LNCAP (cell line): ENCODE data around the gene PLA2G2C.

ENCODE experiments used
- TF ChIP-seq, protein P1 (sequence below): fragments of 450-650 bp; IDR thresholded peaks from 2 replicates; pipeline ENCODE4 v1.5.1; 2017; ENCODE audit warnings: mild to moderate bottlenecking

PLA2G2C gene

DNA sequence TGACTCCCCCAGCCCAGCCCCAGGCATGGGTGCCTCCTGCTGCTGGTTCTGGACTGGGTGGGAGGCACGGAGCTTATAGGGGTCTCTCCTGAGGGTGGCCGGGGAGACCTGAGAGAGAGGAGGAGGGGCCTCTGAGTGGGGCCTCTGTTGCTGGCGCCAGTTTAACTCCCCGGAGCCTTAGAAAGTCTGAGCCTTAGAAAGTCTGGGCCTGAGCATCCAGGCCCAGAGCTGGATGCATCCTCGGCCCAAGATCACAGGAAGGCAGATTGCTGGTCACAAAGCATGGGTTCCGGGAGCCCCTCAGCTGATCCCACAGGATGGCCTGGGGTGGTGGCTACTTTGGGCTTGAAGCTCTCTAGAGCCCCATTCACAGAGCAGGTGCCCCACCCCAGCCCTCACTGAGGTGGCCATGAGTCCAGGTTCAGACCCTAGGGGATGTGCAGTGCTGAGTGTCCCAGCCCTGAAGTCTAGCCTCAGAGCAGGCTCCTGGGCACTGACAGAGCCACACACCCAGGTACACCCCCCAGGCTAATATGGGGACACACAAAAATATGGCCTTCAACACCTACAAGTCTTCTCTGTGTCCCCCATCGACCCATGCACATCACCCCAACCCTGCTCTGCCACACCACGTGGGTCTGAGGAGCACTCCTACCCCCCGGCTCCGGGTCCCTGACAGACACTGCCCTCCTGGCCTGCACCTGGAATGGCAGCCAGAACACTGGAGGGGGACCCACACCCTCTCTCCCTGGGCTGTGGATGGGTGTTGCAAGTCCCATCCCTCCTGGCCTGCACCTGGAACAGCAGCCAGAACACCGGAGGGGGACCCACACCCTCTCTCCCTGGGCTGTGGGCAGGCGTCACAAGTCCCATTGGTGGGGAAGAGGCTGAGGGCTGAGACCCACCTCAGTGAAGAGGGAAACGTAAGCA lies 37.5 kb downstream of the PLA2G2C start:
- TF ChIP-seq, protein P1, sequence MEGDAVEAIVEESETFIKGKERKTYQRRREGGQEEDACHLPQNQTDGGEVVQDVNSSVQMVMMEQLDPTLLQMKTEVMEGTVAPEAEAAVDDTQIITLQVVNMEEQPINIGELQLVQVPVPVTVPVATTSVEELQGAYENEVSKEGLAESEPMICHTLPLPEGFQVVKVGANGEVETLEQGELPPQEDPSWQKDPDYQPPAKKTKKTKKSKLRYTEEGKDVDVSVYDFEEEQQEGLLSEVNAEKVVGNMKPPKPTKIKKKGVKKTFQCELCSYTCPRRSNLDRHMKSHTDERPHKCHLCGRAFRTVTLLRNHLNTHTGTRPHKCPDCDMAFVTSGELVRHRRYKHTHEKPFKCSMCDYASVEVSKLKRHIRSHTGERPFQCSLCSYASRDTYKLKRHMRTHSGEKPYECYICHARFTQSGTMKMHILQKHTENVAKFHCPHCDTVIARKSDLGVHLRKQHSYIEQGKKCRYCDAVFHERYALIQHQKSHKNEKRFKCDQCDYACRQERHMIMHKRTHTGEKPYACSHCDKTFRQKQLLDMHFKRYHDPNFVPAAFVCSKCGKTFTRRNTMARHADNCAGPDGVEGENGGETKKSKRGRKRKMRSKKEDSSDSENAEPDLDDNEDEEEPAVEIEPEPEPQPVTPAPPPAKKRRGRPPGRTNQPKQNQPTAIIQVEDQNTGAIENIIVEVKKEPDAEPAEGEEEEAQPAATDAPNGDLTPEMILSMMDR = no peak

DNA sequence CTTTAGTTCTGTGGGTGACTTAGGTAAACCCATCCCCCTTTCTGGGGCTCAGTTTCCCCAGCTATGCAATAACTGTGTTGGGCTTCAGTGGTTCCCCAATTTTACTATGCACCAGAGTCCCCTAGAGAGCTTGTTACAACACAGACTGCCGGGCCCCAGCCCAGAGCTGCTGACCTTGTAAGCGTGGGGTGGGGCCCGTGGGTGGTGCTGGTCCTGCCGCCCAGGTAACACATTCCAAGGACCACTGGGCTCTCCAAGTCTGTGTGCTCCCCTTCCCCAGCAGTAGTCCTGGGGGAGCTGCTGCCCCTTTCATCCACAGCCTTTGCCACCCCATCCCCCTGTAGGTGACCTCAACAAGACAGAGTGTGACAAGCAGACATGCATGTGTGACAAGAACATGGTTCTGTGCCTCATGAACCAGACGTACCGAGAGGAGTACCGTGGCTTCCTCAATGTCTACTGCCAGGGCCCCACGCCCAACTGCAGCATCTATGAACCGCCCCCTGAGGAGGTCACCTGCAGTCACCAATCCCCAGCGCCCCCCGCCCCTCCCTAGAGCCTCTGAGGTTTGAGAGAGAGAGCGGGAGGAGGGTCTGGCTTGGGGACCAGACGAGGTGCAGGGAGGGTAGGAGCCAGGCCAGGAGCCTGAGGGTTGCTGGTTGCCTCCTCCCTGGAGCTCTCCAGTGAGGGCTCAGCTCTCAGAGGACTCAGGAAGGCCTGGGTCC lies 38.3 kb downstream of the PLA2G2C start:
- TF ChIP-seq, protein P1 = no peak

DNA sequence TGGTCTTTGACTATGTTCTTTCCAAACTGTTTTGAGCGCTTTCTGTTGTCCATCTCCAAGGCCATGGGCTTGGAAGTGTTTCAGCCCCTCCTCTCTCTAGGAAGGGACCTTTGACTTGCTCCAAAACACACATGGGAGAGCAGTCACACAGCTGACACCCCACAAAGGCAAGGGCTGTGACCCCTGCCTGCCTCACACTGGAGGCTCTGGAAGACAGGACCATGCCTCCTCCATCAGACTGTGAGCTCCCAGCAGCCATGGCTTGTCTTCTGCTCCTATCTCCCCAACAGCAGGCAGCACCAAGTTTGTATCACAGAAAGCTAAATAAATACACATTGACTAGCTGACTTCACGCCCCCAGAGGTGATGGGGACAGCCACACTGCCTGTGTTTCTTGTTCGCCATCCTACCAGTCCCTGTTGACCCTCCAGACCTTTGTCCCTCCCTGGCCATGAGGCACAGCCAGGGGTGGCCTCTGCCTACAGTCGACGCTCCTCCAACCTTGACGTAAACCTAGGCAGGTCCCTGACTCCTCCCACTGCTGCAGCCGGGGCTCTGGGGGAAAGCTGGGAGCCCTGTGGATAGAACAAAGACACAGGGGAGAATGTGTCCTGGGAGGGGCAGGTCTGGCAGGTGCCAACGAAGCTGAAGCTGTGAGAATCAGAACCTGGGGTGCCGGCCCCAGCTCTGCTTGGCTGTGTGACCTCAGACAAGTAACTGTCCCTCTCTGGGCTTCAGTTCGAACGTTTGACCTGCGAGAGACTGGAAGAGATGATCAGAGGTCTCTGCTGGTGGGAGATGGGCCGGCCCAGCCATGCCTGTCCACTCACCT lies 42.4 kb downstream of the PLA2G2C start:
- TF ChIP-seq, protein P1 = no peak

DNA sequence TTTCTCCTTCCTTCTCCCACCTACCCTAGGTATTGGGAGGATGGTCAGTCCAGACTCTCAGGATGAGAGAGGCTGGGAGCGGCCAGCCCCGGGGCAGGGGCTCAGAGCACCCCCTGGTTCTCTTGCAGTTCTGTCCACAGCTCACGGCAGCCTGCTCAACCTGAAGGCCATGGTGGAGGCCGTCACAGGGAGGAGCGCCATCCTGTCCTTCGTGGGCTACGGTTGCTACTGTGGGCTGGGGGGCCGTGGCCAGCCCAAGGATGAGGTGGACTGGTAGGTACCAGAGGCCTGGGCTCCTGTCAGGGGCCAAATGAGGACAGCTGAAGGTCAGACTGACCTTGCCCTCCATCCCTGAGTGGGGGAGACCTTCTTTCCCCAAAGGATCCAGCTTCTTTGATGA lies 43.0 kb downstream of the PLA2G2C start:
- TF ChIP-seq, protein P1 = no peak

DNA sequence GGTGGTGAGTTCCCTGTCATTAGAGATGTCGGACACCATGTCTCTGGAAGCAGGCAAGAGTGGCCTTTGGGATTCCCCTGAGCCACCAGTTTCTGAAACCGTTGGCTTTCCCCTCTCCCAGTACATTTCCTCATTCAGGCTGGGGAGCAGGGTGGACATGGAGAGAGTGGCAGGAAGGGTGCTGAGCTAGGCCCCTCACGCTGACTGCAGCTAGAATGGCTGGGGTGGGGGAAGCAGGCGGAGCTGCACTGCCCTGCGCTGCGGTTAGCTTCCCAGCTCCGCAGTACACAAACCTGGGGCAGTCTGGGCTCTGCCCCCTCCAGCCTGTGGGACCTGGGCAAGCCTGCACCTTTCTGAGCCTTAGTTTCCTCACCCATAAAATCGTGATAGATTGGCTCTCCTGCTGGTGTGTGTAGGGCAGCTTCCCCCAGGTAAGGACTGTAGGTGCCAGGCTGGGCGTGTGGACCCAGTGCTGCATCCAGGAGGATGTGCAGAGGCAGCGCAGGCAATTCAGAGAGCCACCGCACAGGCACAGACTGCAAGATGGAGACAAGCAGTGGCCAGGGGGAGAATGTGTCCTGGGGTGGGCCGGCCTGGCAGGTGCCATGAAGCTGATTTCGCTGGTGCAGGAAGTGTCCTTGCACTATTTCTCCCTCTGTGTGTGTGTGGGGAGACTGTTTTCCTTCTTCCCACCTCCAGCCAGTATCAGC lies 44.2 kb downstream of the PLA2G2C start:
- TF ChIP-seq, protein P1 = no peak

DNA sequence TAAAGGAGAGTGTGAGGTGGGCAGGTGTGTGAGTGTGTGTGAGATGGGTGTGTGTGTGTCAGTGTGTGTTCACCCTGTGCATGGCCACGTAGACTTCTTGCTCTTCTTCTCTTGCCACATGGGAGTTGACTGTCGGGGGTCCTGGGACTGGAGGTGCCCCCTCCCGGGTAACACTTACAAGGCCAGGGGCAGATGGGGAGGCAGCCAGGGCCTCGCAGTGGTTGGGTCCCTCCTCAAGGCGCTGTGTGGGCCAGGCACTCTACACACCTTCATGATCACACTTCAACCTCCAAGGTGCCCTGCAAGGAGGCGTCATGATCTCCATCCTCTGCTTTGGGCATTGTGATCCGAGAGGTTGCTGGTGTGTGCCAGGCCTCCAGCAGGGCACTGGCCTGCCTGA lies 44.9 kb downstream of the PLA2G2C start:
- TF ChIP-seq, protein P1 = no peak

DNA sequence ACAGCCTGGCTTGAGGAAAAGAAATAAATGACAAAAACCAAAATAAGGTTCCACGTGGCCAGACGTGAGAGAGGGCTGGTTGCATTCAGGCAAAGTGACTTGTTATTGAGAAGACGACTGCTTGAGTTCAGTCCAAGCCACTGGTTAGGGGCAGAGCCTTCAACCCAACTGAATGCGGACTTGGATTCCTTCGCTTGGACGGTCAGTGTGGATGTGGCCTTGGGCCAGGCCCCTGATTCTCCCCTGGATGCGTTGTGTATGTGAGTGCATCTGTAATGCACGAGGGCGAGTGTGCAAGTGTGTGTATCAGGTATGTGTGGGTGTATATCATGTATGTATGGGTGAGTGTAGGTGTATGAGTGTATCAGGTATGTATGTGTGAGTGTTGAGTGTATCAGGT lies 45.3 kb downstream of the PLA2G2C start:
- TF ChIP-seq, protein P1 = no peak
